Common myeloid progenitor, CD34-positive (primary cell): Measurements from ENCODE around the gene BTBD2.

Experiments
- CTCF ChIA-PET: fragments of 350-600 bp; sonication (Branson Sonifier 250); formaldehyde crosslinking; loops from one replicate; lab custom pipeline; 2021; ENCODE audit warnings: antibody characterized with exemption; lab: Charles Lee
- POLR2A ChIA-PET: fragments of 350-600 bp; sonication (Branson Sonifier 250); formaldehyde crosslinking; loops from one replicate; lab custom pipeline; 2021; ENCODE audit warnings: antibody characterized with exemption; lab: Charles Lee
- DNase-seq, 3 donors: peaks; one replicate each; pipeline versions ENCODE4 v3.0.0 to v3.0.0-alpha.2; 2013
- H3K27ac ChIP-seq, 2 experiments: 1 replicate in 1 of 2; 2 replicates in 1 of 2; pipeline ENCODE4 v1.7.0; 2013; ENCODE audit warnings: inconsistent platforms in 2 of 2, low read length in 2 of 2, mild to moderate bottlenecking in 2 of 2, low read depth in 1 of 2, moderate library complexity in 1 of 2; ENCODE audit not compliant: severe bottlenecking in 2 of 2, insufficient read depth in 1 of 2, poor library complexity in 1 of 2
- H3K27me3 ChIP-seq, 5 experiments: replicated peaks in 2 of 5; 1 replicate in 3 of 5; 2 replicates in 2 of 5; pipeline versions ENCODE4 v1.6.1 to v1.7.0; 2013; ENCODE audit warnings: low read length in 4 of 5, mild to moderate bottlenecking in 2 of 5, moderate library complexity in 2 of 5, inconsistent platforms in 1 of 5; ENCODE audit not compliant: insufficient read depth in 5 of 5, control insufficient read depth in 4 of 5
- H3K36me3 ChIP-seq, 4 experiments: 1 replicate in 2 of 4; 2 replicates in 2 of 4; pipeline versions ENCODE4 v1.6.1 to v1.7.0; 2013; ENCODE audit warnings: low read length in 3 of 4, control low read depth in 1 of 4, mild to moderate bottlenecking in 1 of 4; ENCODE audit not compliant: control insufficient read depth in 4 of 4, insufficient read depth in 4 of 4
- H3K4me1 ChIP-seq, 4 experiments: 1 replicate in 3 of 4; 2 replicates in 1 of 4; pipeline versions ENCODE4 v1.6.1 to v1.7.1; 2013; ENCODE audit warnings: low read length in 3 of 4, mild to moderate bottlenecking in 3 of 4, control low read depth in 1 of 4, inconsistent platforms in 1 of 4, moderate library complexity in 1 of 4; ENCODE audit not compliant: control insufficient read depth in 4 of 4, insufficient read depth in 4 of 4; ENCODE audit errors: control extremely low read depth in 1 of 4
- H3K4me3 ChIP-seq, 7 experiments: 1 replicate in 4 of 7; 2 replicates in 3 of 7; pipeline versions ENCODE4 v1.5.1 to v1.7.0; 2013; ENCODE audit warnings: mild to moderate bottlenecking in 7 of 7, low read length in 6 of 7, moderate library complexity in 6 of 7, inconsistent platforms in 2 of 7, low read depth in 2 of 7, control low read depth in 1 of 7; ENCODE audit not compliant: insufficient read depth in 4 of 7, control insufficient read depth in 1 of 7; ENCODE audit errors: extremely low read depth in 1 of 7
- H3K9me3 ChIP-seq, 5 experiments: 1 replicate in 4 of 5; 2 replicates in 1 of 5; pipeline versions ENCODE4 v1.6.1 to v1.7.1; 2013; ENCODE audit warnings: low read length in 4 of 5, mild to moderate bottlenecking in 2 of 5, inconsistent platforms in 1 of 5, low read depth in 1 of 5, moderate library complexity in 1 of 5; ENCODE audit not compliant: control insufficient read depth in 4 of 5, insufficient read depth in 2 of 5; ENCODE audit errors: control extremely low read depth in 1 of 5
- WGBS: methylation state at CpG from one replicate; pipeline ENCODE4 v1.1.5; 2013; ENCODE audit not compliant: insufficient coverage; 5-methylcytosine and 5-hydroxymethylcytosine counted together

BTBD2 gene

DNA sequence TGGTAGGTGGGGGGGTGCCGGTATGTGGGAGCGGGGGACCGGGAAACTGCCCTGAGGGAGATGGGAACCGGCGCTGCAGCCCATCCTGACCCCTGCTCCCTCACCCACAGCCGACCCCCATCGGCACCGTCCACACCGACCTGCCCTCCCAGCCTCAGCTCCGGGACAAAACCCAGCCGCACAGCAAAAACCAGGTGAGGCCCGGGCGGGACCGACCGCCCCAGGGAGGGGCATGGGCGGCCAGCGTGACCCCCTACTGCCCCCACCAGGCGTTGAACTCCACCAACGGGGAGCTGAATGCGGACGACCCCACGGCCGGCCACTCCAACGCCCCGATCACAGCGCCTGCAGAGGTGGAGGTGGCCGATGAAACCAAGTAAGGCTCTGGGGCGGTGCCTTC is 35.9 kb downstream of the BTBD2 start:
- H3K27me3 ChIP-seq: no peaks in the 10 kb centered on the region
- H3K9me3 ChIP-seq: no peaks in the 10 kb centered on the region
- POLR2A ChIA-PET: no interaction called here
- WGBS: 94% methylated on average over 25 of the region's 28 CpGs
- DNase-seq: no peak
- no peak overlapping the region for H3K27ac ChIP-seq
- CTCF ChIA-PET: no interaction called here
- H3K36me3 ChIP-seq: peaks cover 14 to 81% (median 51%) of the 10 kb centered on the region in 4 experiments
- no peak overlapping the region for H3K4me3 ChIP-seq
- no peaks in the 10 kb centered on the region for H3K4me1 ChIP-seq

DNA sequence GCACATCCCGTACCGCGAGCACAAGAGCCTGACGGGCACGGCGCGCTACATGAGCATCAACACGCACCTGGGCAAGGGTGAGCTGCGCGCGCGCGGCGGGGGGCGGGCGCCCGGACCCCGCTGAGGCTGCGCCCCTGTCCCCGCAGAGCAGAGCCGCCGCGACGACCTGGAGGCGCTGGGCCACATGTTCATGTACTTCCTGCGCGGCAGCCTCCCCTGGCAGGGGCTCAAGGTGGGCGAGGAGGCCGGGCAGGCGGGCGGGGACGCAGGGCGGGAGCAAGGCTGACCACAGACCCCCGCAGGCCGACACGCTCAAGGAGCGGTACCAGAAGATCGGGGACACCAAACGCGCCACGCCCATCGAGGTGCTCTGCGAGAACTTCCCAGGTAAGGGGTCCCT is 36.5 kb downstream of the BTBD2 start:
- Histone ChIP-seq H3K4me1 (no peaks in the 10 kb centered on the region), H3K36me3 (peaks cover 15 to 80% (median 50%) of the 10 kb centered on the region in 4 experiments), H3K9me3 (no peaks in the 10 kb centered on the region), H3K4me3 (no peak overlapping the region), H3K27ac (no peak overlapping the region), H3K27me3 (no peaks in the 10 kb centered on the region)
- CTCF ChIA-PET: no interaction called here
- DNase-seq: no peak
- WGBS: 97% methylated on average over 34 of the region's 43 CpGs
- POLR2A ChIA-PET: no interaction called here

DNA sequence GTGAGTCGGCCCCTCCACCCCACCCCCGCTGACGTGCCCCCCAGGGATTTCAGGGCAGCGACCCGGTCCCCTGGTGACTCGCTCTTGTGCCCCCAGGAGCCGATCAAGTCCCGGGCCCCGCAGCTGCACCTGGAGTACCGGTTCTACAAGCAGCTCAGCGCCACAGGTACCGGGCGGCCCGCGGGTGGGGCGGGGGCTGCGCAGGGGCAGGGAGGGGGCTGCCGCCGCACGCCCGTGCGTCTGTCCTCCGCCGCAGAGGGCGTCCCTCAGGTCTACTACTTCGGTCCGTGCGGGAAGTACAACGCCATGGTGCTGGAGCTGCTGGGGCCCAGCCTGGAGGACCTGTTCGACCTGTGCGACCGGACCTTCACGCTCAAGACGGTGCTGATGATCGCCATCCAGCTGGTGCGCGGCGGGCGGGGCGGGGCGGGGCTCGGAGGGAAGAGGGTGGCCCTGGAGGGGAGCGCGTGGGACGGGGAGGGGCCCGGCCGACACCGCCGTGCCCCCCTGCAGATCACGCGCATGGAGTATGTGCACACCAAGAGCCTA is 37.1 kb downstream of the BTBD2 start:
- ChIA-PET POLR2A (no interaction called here), CTCF (no interaction called here)
- Histone ChIP-seq H3K4me3 (no peak overlapping the region), H3K4me1 (no peaks in the 10 kb centered on the region), H3K27ac (no peak overlapping the region), H3K27me3 (no peaks in the 10 kb centered on the region), H3K9me3 (no peaks in the 10 kb centered on the region), H3K36me3 (peaks cover 15 to 79% (median 50%) of the 10 kb centered on the region in 4 experiments)
- WGBS: 97% methylated on average over 49 of the region's 51 CpGs
- no peak for DNase-seq

DNA sequence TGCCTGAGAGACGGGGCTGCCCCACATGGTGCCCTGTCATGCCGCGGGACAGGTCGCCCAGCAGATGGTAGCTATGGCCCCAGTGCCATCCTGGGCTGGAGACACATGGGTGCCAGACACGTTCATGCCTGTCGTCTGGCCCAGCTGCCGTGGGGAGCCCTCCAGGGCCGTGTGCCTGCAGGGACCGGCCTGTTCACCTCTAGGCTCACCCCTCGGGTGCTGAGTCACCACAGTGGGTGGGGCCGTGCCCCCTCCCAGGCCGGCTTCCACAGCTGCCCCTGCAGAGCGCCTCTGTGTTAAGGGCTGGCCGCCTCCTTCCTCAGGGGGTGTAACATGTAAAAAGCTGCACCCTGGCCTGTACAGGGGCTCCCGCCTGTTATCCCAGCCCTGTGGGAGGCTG is 38.4 kb downstream of the BTBD2 start:
- Histone ChIP-seq H3K36me3 (peaks cover 15 to 73% (median 45%) of the 10 kb centered on the region in 4 experiments), H3K27ac (no peak overlapping the region), H3K9me3 (no peaks in the 10 kb centered on the region), H3K4me1 (no peaks in the 10 kb centered on the region), H3K27me3 (no peaks in the 10 kb centered on the region), H3K4me3 (no peak overlapping the region)
- 93% methylated on average over 14 of the region's 15 CpGs for WGBS
- ChIA-PET CTCF (interaction anchor here (0.7 kb wide), 1 partner anchor 29 kb away, joined by 4 read pairs; no protein-coding TSS in a partner anchor), POLR2A (no interaction called here)
- no peak for DNase-seq

DNA sequence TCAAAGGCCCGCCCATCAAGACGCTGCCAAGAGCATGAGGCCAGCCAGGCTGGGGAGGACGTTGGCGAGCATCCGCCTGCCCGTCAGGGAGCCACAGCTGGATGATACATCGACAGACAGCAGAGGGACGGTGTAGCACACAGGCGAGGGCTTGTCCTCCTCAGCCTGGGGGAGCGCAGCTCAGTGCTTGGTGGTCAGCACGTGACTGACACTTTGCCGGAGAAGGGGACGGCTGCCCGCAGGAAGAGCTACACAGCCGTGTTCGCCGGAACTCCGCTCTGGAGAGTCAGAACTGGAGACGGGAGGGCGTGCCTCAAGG is 40.4 kb downstream of the BTBD2 start:
- Histone ChIP-seq H3K4me3 (no peak overlapping the region), H3K4me1 (no peaks in the 10 kb centered on the region), H3K27me3 (no peaks in the 10 kb centered on the region), H3K27ac (no peak overlapping the region), H3K36me3 (peaks cover 6 to 70% (median 43%) of the 10 kb centered on the region in 4 experiments), H3K9me3 (no peaks in the 10 kb centered on the region)
- 93% methylated on average over 20 of the region's 20 CpGs for WGBS
- no peak for DNase-seq
- ChIA-PET CTCF (interaction anchor here (1.0 to 1.3 kb wide), 2 partner anchors 9 to 31 kb away, joined by 3 to 4 read pairs; no protein-coding TSS in a partner anchor), POLR2A (no interaction called here)

DNA sequence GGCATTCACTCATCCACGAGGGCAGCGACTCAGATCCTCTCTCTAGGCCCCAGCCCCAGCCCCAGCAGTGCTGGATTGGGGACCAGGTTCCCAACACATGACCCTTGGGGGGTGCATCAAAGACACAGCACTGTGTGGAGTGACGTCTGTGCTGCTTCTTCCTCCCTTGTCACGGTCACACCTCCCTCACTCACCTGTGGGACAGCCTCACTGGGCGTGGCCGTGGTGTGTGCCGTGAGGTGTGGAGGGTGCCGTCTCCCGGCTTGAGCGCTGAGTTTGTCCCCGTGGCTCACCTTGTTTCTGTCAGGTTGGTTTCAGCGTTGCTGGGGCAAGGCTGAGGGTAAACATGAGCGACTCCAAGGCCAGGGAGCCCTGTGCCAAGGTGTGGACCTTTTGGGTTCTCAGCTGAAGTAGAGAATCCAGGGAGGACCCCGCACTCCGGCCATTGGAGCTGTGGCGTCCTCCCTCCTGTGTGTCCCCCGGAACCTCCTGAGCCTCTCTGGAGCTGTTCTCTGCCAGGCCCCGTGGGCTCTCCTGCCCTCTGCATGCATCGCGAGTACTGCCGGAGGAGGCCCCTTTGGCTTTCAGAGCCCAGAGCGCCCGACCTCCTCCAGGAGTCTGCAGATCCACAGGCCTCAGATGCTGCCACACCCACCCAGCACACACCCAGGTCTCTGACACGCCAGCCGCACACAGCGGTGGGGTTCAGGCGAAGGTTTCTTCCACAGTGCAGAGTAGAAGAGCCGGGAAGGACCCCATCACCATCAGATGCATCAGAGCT is 40.9 kb downstream of the BTBD2 start:
- peaks cover 6 to 70% (median 43%) of the 10 kb centered on the region in 4 experiments for H3K36me3 ChIP-seq
- H3K9me3 ChIP-seq: no peaks in the 10 kb centered on the region
- WGBS: 96% methylated on average over 19 of the region's 28 CpGs
- ChIA-PET POLR2A (no interaction called here), CTCF (interaction anchor here (1.0 to 1.3 kb wide), 2 partner anchors 9 to 32 kb away, joined by 3 to 4 read pairs; no protein-coding TSS in a partner anchor)
- H3K27me3 ChIP-seq: no peaks in the 10 kb centered on the region
- no peaks in the 10 kb centered on the region for H3K4me1 ChIP-seq
- H3K27ac ChIP-seq: no peak overlapping the region
- H3K4me3 ChIP-seq: no peak overlapping the region
- DNase-seq: no peak

DNA sequence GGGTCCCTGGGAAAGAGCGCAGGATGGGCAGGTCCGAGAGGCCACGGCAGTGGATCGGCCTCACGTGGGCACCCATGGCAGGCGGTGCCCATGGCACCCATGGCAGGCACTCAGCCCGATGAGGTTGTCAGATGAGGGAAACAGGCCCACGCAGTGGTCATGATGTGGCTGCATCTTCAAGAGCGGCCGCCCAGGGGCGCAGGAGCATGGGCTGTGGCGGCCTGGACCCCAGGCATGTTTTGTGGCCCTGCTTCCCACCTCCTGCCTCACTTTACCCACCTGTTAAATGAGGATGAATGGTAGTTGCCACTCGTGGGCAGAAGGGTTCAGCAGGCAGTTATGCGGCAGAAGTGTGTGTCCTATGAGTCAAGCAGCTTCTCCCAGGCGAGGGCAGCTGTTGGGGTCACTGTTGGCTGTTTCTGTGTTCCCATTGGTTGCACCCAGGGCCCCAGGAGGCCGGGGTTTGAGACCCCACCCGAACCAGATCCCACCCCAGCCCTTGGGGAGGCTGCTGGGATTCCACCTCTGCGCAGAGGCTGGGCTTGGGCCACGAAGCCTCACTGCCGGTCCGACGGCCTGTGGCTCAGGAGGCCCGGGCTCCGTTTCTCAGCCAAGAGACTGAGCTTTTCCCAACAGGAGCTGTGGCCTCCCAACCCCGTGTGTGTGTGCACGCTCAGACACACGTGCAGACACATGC is 44.6 kb downstream of the BTBD2 start:
- peaks cover 8 to 71% (median 33%) of the 10 kb centered on the region in 4 experiments for H3K36me3 ChIP-seq
- no peak for DNase-seq
- peaks cover 0 to 4% (median 0%) of the 10 kb centered on the region in 4 experiments for H3K4me1 ChIP-seq
- ChIA-PET CTCF (interaction anchor here (0.7 to 1.1 kb wide), 2 partner anchors 29 to 41 kb away, joined by 3 read pairs; no protein-coding TSS in a partner anchor), POLR2A (no interaction called here)
- no peak overlapping the region for H3K4me3 ChIP-seq
- no peak overlapping the region for H3K27ac ChIP-seq
- WGBS: 95% methylated on average over 26 of the region's 27 CpGs
- H3K9me3 ChIP-seq: no peaks in the 10 kb centered on the region
- H3K27me3 ChIP-seq: no peaks in the 10 kb centered on the region
